Ectodermal cell (in vitro differentiated cells): ENCODE measurements around the gene EPHA6.

Source experiments
- H3K27ac ChIP-seq: 2 replicates; pipeline ENCODE4 v1.7.0; 2013; ENCODE audit warnings: mild to moderate bottlenecking, low read depth, low read length; ENCODE audit not compliant: insufficient read depth, poor library complexity, severe bottlenecking
- H3K27me3 ChIP-seq: 2 replicates; pipeline ENCODE4 v1.7.0; 2013; ENCODE audit warnings: mild to moderate bottlenecking, low read length; ENCODE audit not compliant: insufficient read depth, control insufficient read depth, poor library complexity, severe bottlenecking
- H3K36me3 ChIP-seq: one replicate; pipeline ENCODE4 v1.7.0; 2013; ENCODE audit warnings: low read length; ENCODE audit not compliant: control insufficient read depth, insufficient read depth
- H3K4me1 ChIP-seq: one replicate; pipeline ENCODE4 v1.7.0; 2013; ENCODE audit warnings: low read length; ENCODE audit not compliant: control insufficient read depth, insufficient read depth
- H3K4me3 ChIP-seq: 2 replicates; pipeline ENCODE4 v1.7.0; 2013; ENCODE audit warnings: low read depth, low read length, control low read depth; ENCODE audit not compliant: insufficient read depth
- H3K9me3 ChIP-seq: 2 replicates; pipeline ENCODE4 v1.7.0; 2013; ENCODE audit warnings: mild to moderate bottlenecking, low read length, moderate library complexity; ENCODE audit not compliant: control insufficient read depth
- WGBS, 2 experiments: methylation state at CpG; one replicate each; pipeline ENCODE4 v1.1.7; 2013; ENCODE audit warnings: missing lambda C conversion rate in 2 of 2; 5-methylcytosine and 5-hydroxymethylcytosine counted together

Gene EPHA6

DNA sequence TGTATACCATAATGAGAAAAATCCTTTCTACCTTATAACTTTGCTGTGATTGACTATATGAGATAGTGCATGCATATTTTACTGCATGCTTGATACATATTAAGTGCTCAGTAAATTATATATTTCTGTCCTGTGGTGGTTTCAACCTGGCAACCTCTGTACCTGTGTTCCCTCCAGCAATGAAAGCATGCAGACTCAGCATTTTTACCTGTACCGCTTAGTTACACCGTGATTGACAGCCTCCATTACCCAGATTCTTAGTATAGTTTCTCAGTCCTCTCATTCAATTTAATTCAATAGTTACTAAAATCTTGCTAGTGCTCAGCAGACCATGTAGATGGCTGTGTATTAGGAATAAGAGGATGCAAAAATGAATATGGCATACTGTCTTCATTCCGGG is 386.0 kb downstream of the EPHA6 start:
- no peaks in the 10 kb centered on the region for H3K27me3 ChIP-seq
- H3K4me1 ChIP-seq: no peaks in the 10 kb centered on the region
- no peak overlapping the region for H3K27ac ChIP-seq
- 95 to 96% methylated on average over 3 of the region's 3 CpGs for WGBS, 2 experiments
- no peaks in the 10 kb centered on the region for H3K36me3 ChIP-seq
- no peaks in the 10 kb centered on the region for H3K9me3 ChIP-seq
- H3K4me3 ChIP-seq: no peak overlapping the region

DNA sequence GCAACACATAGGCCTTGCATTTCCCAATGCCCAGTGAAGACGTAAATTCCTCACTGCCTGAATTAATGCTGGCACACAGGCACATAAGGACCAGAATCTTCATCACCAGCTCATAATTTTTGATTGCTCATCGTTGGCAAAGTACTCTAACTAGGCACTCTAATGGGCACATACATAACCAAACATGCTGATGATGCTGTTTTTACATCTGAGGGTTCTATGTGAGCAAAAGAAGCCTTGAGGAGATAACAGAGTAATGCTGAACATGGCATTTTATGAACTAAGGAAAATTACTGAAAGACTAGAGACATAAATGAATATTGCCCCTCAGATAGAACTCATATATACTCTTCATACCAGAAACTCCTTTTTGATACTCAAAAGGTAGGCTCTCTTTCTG is 387.4 kb downstream of the EPHA6 start:
- Histone ChIP-seq H3K36me3 (no peaks in the 10 kb centered on the region), H3K4me3 (no peak overlapping the region), H3K27ac (no peak overlapping the region), H3K9me3 (no peaks in the 10 kb centered on the region), H3K4me1 (no peaks in the 10 kb centered on the region), H3K27me3 (no peaks in the 10 kb centered on the region)
- 90 to 94% methylated on average over 2 of the region's 2 CpGs for WGBS, 2 experiments

DNA sequence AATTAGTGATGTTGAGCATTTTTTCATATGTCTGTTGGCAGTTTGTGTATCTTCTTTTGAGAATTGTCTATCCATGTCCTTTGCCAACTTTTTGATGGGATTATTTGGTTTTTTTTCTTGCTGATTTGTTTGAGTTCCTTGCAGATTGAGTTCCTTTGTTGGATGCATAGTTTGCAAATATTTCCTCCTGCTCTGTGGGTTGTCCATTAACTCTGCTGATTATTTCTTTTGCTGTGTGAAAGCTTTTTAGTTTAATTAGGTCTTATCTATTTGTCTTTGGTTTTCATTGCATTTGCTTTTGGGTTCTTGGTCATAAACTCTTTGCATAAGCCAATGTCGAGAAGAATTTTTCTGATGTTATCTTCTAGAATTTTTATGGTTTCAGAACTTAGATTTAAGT is 414.6 kb downstream of the EPHA6 start:
- Histone ChIP-seq H3K4me1 (no peaks in the 10 kb centered on the region), H3K9me3 (no peaks in the 10 kb centered on the region), H3K27me3 (no peaks in the 10 kb centered on the region), H3K4me3 (no peak overlapping the region), H3K36me3 (no peaks in the 10 kb centered on the region), H3K27ac (no peak overlapping the region)
- 83 to 84% methylated on average over 1 of the region's 1 CpG for WGBS, 2 experiments

DNA sequence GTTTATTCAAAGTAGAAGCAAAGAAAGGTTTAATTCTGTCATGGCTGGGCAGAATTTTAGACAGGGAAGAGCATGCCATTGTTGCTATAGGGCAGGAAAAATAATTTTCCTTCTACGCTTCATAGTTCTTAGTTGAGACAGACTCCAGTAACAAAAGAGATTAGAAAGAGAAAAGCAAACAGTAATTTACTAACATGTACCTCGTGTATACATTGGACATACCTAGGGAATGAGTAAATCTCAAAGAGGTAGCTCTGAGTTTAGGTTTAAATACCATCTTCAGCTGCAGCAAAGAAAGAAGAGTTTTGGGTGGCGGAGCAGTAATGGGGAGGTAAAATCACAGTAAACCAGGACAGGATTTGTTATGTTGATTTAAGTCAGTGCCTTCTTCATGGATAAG is 416.1 kb downstream of the EPHA6 start:
- Histone ChIP-seq H3K9me3 (no peaks in the 10 kb centered on the region), H3K4me3 (no peak overlapping the region), H3K27ac (no peak overlapping the region), H3K36me3 (no peaks in the 10 kb centered on the region), H3K4me1 (no peaks in the 10 kb centered on the region), H3K27me3 (no peaks in the 10 kb centered on the region)
- WGBS, 2 experiments: 94 to 95% methylated on average over 2 to 3 of the region's 3 CpGs

DNA sequence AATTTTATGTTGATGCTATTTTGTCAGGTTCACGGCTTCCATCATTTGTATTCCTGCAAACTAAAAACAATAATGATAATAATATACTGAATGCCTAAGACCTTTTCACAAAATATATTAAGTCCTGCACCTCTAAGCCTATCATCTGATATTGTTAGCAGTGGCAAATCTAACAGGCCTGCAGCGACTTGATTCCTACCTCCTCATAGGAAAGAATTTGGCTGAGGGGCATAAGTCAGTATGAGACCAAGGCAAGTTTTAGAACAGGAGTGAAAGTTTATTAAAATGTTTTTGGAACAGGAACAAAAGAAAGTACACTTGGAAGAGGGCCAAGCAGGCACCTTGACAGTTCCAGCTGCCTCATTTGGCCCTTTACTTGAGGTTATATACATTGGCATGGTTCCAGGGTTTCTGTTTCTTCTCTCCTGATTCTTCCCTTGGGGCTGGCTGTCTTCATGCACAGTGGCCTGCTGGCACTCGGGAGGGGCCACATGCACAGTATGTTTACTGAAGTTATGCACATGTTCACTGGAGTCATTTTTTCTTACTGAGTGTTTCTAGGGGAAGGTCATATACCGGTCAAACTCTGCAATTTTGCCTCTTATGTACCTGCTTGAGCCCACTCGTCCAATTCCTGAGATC is 418.1 kb downstream of the EPHA6 start:
- Histone ChIP-seq H3K4me1 (no peaks in the 10 kb centered on the region), H3K4me3 (no peak overlapping the region), H3K36me3 (no peaks in the 10 kb centered on the region), H3K27ac (no peak overlapping the region), H3K9me3 (no peaks in the 10 kb centered on the region), H3K27me3 (no peaks in the 10 kb centered on the region)
- WGBS, 2 experiments: 93 to 96% methylated on average over 3 to 5 of the region's 5 CpGs

DNA sequence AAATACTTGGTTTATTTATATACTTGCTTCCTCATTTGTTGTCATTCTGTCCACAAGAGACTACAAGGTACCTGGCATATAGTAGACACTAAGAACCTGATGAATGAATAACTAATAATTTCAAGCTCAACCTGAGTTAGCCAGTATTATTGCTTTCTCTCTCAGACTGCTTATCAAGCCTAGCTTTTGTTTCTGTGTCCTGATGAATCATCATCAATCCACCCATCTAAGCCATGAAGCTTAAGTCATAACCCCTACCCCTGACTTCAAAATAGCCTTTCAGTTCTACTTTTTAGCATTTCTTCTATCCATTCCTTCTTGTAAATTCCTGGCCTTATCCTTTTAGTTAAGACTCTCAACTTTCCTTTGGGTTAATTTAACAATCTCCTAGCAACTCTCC is 420.8 kb downstream of the EPHA6 start:
- Histone ChIP-seq H3K9me3 (no peaks in the 10 kb centered on the region), H3K4me1 (no peaks in the 10 kb centered on the region), H3K36me3 (no peaks in the 10 kb centered on the region), H3K27ac (no peak overlapping the region), H3K27me3 (no peaks in the 10 kb centered on the region), H3K4me3 (no peak overlapping the region)

DNA sequence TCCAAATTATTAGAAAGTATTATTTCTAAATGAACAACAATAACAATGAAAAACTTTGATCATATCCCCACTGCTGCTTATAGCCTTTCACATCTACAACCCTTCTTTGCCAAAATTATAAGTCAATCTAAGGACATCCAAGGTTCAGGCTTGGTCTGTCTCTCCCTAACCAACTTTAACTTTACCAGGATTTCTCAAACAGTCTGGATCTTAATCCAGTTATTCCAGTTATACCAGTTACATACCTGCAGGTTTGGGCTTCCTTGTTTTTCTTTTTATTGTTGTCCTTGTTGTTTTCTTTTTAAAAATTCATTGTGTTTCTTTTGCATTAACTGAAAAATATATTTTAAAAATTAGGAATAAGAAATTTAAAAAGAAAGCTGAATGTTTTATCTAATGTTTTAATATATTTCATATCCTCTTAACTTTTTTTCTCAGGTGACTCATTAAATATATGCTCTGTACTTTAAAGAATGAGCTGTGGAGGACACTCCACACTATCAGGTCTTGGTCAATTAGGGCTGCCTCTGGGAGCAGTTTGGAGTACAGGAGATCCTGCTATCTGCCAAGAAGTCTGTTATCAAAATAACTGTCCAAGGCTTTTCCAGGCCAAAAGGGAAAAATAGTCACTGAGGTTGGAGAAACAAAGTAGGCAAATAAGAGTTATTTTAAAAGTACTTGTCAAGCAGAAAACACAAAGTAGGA is 421.4 kb downstream of the EPHA6 start:
- Histone ChIP-seq H3K4me1 (no peaks in the 10 kb centered on the region), H3K36me3 (no peaks in the 10 kb centered on the region), H3K4me3 (no peak overlapping the region), H3K27ac (no peak overlapping the region), H3K9me3 (no peaks in the 10 kb centered on the region), H3K27me3 (no peaks in the 10 kb centered on the region)

DNA sequence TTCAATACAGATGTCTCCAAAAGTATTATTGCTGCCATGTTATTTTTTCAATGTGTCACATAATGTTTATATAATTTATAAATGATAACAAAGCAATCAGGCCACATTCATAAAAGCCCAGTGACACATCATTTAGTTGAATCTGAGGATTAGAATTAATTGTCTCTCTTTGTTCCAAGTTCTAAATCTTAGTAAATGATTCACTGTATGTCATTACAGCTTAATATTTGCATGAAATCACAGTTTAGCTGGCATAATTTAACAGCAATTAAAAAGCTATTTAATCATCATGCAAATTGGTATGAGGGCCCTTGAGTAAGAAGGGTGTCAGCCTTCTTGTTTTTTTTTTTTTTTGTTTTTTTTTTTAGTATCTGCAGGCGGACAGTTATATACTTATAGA is 427.0 kb downstream of the EPHA6 start:
- no peaks in the 10 kb centered on the region for H3K9me3 ChIP-seq
- no CpG with 5 or more reads among the region's 1 CpG for WGBS, 2 experiments

DNA sequence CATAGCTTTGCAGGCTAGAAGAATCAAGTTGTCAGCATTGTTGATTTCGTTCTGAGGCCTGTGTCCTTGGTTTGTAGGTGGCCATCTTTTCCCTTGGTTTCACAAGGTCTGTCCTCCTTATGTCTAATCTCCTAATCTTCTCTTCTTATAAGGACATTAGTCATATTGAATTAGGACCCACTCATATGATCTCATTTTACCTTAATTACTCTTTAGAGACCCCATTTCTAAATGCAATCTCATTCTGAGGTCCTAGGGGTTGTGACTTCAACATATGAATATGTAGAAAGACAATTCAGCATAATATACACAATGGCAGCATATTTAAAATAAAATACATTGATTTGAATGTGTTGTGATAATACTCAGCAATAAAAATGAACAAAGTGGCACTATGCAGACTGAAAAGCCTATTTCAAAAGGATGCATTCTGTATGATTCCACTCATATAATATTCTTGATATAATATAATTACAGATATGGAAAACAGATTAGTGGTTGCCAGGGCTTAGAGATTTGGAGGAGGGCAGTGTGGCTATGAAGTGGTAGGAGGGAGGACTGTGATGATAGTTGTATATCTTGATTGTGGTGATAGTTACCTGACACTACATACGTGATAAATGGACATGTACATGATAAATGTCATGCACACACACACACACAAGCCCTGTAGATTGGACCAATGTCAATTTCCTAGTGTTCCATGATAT is 431.0 kb downstream of the EPHA6 start:
- Histone ChIP-seq H3K27me3 (no peaks in the 10 kb centered on the region), H3K9me3 (no peaks in the 10 kb centered on the region), H3K4me1 (no peaks in the 10 kb centered on the region), H3K4me3 (no peak overlapping the region), H3K36me3 (no peaks in the 10 kb centered on the region), H3K27ac (no peak overlapping the region)
- WGBS, 2 experiments: 92 to 95% methylated on average over 1 to 2 of the region's 2 CpGs

More for the DNA sequence above, 427.0 kb downstream of the EPHA6 start:
- no peaks in the 10 kb centered on the region for H3K27me3 ChIP-seq
- H3K36me3 ChIP-seq: no peaks in the 10 kb centered on the region
- no peak overlapping the region for H3K4me3 ChIP-seq
- no peaks in the 10 kb centered on the region for H3K4me1 ChIP-seq
- no peak overlapping the region for H3K27ac ChIP-seq

DNA sequence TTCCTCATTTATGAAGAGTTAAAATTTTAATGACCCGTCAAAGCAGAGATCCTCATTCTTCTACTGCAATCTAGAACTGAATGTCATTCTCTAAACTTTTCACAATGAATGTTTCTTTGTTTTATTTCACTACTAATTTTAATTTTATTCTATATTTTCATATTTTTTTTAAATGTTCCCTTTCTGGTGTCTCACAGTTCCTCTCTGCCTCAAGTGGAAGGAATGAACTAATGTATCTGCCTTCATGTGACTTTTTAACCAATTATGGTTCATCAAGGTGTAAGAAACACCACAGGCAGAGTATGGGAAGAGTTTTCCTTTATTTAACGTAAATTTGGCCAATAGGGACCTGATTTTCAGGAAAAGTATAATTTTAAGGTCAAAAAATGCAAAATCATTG is 441.7 kb downstream of the EPHA6 start:
- Histone ChIP-seq H3K4me1 (no peaks in the 10 kb centered on the region), H3K9me3 (no peaks in the 10 kb centered on the region), H3K36me3 (no peaks in the 10 kb centered on the region), H3K27ac (no peak overlapping the region), H3K4me3 (no peak overlapping the region), H3K27me3 (no peaks in the 10 kb centered on the region)
- 91 to 97% methylated on average over 1 to 2 of the region's 2 CpGs for WGBS, 2 experiments
